ENCODE data around the gene RASSF10. TPM values are rescaled to one million over a fixed set of nuclear protein-coding genes. Genes with fewer than 3 reads are reported as not detected.

The RASSF10 gene
- total and polyA plus RNA-seq, 12 donors, result 0.12 to 1.3 (median 0.28) TPM; not detected in 1

DNA sequence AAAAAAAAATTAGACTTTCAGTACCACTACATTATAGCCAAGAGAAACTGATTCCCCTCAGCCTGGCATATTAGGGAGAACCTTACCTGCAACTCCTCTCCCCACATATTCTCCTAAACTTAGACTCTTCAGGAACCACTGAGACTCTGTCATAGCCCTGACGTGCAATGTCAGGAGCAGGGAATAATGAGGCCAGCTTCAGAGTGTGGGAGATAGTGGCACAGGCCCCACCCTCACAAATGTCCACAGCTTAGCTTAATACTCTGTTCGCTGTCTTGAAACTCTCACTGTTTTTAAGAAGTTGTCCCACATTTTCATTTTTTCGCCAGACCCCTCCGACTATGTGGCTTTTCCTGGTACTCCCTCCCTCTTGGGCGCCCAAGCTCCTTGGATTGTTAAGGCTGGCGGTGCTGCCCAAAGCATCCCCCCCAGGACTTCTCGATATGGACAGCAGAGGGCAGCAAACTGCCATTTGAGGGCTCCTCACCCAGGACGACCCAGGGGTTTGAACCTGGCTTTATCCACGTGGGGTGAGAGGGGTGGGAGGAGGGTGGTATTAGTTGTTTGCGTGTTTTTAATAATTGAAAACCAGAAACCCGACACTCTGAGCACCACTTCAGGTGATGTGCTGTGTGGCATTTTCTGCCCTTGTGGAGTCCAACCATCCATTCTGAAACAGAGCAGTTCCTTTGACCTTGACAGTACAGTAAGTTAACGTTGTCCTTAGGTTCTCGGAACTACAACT, 45.2 kb upstream of the RASSF10 start:
- H3K36me3 ChIP-seq, result no peaks in the 10 kb centered on the region
- no peak overlapping the region for H3K4me3 ChIP-seq
- ATAC-seq (peak; percentile 81 to 91 (median 88)), DNase-seq (peak; percentile 48 to 70)
- no peaks in the 10 kb centered on the region for H3K9me3 ChIP-seq
- intact Hi-C loops (cut with DNase I), result loop anchor here (1.0 to 10.0 kb wide), 11 partner anchors 188 to 383 kb away; no protein-coding TSS in a partner anchor
- WGBS, 2 donors, result 15% methylated on average over 13 of the region's 13 CpGs
- H3K27me3 ChIP-seq, result peaks cover 0 to 6% (median 0%) of the 10 kb centered on the region in 7 donors
- TF ChIP-seq, protein P1, sequence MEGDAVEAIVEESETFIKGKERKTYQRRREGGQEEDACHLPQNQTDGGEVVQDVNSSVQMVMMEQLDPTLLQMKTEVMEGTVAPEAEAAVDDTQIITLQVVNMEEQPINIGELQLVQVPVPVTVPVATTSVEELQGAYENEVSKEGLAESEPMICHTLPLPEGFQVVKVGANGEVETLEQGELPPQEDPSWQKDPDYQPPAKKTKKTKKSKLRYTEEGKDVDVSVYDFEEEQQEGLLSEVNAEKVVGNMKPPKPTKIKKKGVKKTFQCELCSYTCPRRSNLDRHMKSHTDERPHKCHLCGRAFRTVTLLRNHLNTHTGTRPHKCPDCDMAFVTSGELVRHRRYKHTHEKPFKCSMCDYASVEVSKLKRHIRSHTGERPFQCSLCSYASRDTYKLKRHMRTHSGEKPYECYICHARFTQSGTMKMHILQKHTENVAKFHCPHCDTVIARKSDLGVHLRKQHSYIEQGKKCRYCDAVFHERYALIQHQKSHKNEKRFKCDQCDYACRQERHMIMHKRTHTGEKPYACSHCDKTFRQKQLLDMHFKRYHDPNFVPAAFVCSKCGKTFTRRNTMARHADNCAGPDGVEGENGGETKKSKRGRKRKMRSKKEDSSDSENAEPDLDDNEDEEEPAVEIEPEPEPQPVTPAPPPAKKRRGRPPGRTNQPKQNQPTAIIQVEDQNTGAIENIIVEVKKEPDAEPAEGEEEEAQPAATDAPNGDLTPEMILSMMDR (IDR thresholded peaks at IDR 0.05), result peak; percentile 77 to 94 (median 89)
- H3K4me1 ChIP-seq, result peaks cover 0 to 7% (median 0%) of the 10 kb centered on the region in 9 donors
- no peak overlapping the region for H3K27ac ChIP-seq

DNA sequence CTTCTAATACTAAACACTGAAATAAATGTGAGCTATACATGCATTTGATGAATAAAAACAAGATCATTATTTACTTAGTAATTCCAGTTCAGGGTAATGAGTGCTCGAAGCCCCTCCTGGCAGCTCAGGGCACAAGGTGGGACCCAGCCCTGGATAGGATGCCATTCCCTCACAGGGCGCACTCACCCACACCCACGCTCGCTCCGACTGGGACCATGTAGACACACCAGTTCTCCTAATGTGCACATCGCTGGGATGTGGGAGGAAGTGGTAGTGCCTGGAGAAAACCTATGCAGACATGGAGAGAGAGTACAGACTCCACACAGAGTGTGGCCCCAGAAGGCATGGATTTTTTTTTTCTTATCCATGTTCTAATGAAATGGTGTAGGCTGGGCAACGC, 44.5 kb upstream of the RASSF10 start:
- intact Hi-C loops (cut with DNase I), result loop anchor here (1.0 to 10.0 kb wide), 11 partner anchors 188 to 383 kb away; no protein-coding TSS in a partner anchor
- peaks cover 0 to 7% (median 0%) of the 10 kb centered on the region in 9 donors for H3K4me1 ChIP-seq
- DNase-seq (no peak), ATAC-seq (no peak)
- no peak overlapping the region for H3K4me3 ChIP-seq
- WGBS, 2 donors, result 87 to 94% methylated on average over 7 of the region's 7 CpGs
- peaks cover 0 to 6% (median 0%) of the 10 kb centered on the region in 7 donors for H3K27me3 ChIP-seq
- TF ChIP-seq, protein P1 (IDR thresholded peaks at IDR 0.05), result no peak
- H3K36me3 ChIP-seq, result no peaks in the 10 kb centered on the region
- no peak overlapping the region for H3K27ac ChIP-seq
- H3K9me3 ChIP-seq, result no peaks in the 10 kb centered on the region

DNA sequence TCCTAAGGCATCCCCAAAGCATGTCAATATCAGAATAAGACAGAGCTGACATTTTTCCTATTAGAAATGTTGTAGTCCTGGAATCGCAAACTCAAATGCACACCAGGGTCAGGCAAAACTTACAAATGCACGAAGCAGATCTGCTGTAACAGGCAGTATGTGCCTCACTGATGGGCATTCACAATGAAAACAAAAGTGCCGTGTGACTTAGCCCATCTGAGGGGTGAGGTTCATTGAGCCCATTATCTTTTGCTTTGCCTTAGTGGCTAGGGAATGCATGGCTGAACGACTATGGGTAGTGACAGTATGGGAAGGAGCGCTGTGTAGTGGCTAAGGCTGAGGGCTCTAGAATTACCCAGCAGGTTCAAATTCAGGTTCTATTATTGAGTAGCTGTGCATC, 43.1 kb upstream of the RASSF10 start:
- peaks cover 0 to 7% (median 0%) of the 10 kb centered on the region in 9 donors for H3K4me1 ChIP-seq
- intact Hi-C loops (cut with DNase I), result loop anchor here in 8 of 10 donors (5.0 to 10.0 kb wide), 5 partner anchors 186 to 379 kb away; no protein-coding TSS in a partner anchor
- DNase-seq, result no peak
- ATAC-seq, result no peak
- WGBS, 2 donors, result 88 to 90% methylated on average over 5 of the region's 5 CpGs
- TF ChIP-seq, protein P1 (IDR thresholded peaks at IDR 0.05), result no peak
- H3K9me3 ChIP-seq, result no peaks in the 10 kb centered on the region
- H3K36me3 ChIP-seq, result no peaks in the 10 kb centered on the region
- H3K4me3 ChIP-seq, result no peak overlapping the region
- peaks cover 0 to 6% (median 0%) of the 10 kb centered on the region in 7 donors for H3K27me3 ChIP-seq
- H3K27ac ChIP-seq, result no peak overlapping the region

DNA sequence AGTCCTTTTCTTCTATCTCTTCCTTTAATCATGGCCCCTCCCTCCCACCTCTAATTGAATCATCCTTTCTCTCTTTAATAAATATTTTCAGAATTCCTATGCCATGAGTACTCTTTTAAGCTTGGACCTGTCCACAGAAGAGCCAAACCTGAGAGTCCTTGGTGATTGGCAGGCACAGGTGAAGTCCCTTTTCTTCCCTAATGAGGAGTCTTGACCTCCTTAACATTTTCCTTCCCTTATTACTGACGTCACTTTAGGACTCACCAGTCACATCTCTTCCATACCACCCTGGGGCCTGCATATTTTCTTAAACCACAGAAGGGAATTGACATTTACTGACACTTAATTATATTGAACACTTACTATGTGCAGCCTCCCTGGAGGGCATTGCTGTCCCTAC, 41.0 kb upstream of the RASSF10 start:
- Histone ChIP-seq H3K4me1 (peaks cover 0 to 7% (median 0%) of the 10 kb centered on the region in 9 donors), H3K36me3 (no peaks in the 10 kb centered on the region), H3K27ac (no peak overlapping the region), H3K9me3 (no peaks in the 10 kb centered on the region), H3K4me3 (no peak overlapping the region), H3K27me3 (no peaks in the 10 kb centered on the region)
- intact Hi-C loops (cut with DNase I), result loop anchor here in 8 of 10 donors (5.0 to 10.0 kb wide), 5 partner anchors 184 to 377 kb away; no protein-coding TSS in a partner anchor
- TF ChIP-seq, protein P1 (IDR thresholded peaks at IDR 0.05), result no peak
- DNase-seq, result no peak
- ATAC-seq, result no peak
- 76 to 88% methylated on average over 1 of the region's 1 CpG for WGBS, 2 donors
